Osteocyte (in vitro differentiated cells): ENCODE results near the gene INPP4B. TPM values are rescaled to one million over a fixed set of nuclear protein-coding genes. Genes with fewer than 3 reads are reported as not detected.

Experiments used
- DNase-seq: peaks from one replicate; pipeline ENCODE4 v3.0.0; 2021; ENCODE audit warnings: mixed read lengths; ENCODE audit not compliant: unreplicated experiment; ENCODE audit errors: extremely low spot score
- H3K27ac Mint-ChIP-seq: one replicate; pipeline ENCODE4 v1.8.0; 2021; ENCODE audit warnings: mild to moderate bottlenecking, mixed read lengths; ENCODE audit not compliant: unreplicated experiment
- H3K27me3 Mint-ChIP-seq: one replicate; pipeline ENCODE4 v1.8.0; 2021; ENCODE audit warnings: mixed read lengths; ENCODE audit not compliant: unreplicated experiment
- H3K36me3 Mint-ChIP-seq: one replicate; pipeline ENCODE4 v1.8.0; 2021; ENCODE audit warnings: mixed read lengths; ENCODE audit not compliant: unreplicated experiment
- H3K4me1 Mint-ChIP-seq: one replicate; pipeline ENCODE4 v1.8.0; 2021; ENCODE audit warnings: mixed read lengths; ENCODE audit not compliant: unreplicated experiment
- H3K4me3 Mint-ChIP-seq: one replicate; pipeline ENCODE4 v1.8.0; 2021; ENCODE audit warnings: mild to moderate bottlenecking, moderate library complexity, mixed read lengths; ENCODE audit not compliant: unreplicated experiment
- H3K9me3 Mint-ChIP-seq: one replicate; pipeline ENCODE4 v1.8.0; 2021; ENCODE audit warnings: mixed read lengths; ENCODE audit not compliant: unreplicated experiment
- CTCF ChIP-seq: fragments of 200-600 bp; sonication (generic); IDR thresholded peaks from 2 replicates; pipeline ENCODE4 v1.5.0; 2021; ENCODE audit warnings: antibody characterized with exemption, mild to moderate bottlenecking, moderate library complexity
- total RNA-seq: library from RNA; stranded (reverse); gene quantifications from 2 replicates; pipeline ENCODE4 v1.2.1, GENCODE V29; 2021

Gene INPP4B
- total RNA-seq, 1 donor from 2014 or later = 10.9 TPM

DNA sequence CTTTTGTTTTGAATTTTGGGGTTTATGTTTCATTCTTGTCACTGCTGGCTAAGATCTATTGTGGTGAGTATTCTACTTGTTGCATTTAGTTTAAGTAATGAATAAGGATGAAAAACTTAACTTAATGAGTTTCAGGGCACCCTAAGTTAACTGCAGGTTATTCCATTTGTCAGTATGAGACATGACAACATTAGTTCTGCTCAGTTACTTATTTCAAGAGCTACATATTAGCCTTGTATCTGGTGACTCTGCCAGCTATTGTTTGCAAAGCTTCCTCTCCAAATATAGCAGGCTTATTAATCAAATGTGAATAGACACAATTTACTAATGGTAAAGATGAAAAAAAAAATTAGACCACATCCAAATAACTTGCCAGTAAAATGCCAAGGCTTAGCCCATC, 642.6 kb downstream of the INPP4B start:
- Mint-ChIP-seq H3K36me3 (peaks cover 5% of the 10 kb centered on the region), H3K27me3 (no peaks in the 10 kb centered on the region), H3K4me3 (no peak overlapping the region), H3K27ac (no peak overlapping the region), H3K9me3 (no peaks in the 10 kb centered on the region), H3K4me1 (peaks cover 6% of the 10 kb centered on the region)
- TF ChIP-seq CTCF = no peak
- no peak for DNase-seq

GRCh38 chr4:142202404-142203332, 643.4 kb downstream of the INPP4B start:
- peaks cover 11% of the 10 kb centered on the region for H3K4me1 Mint-ChIP-seq
- TF ChIP-seq CTCF = no peak
- H3K9me3 Mint-ChIP-seq = no peaks in the 10 kb centered on the region
- no peak overlapping the region for H3K4me3 Mint-ChIP-seq
- H3K36me3 Mint-ChIP-seq = peaks cover 5% of the 10 kb centered on the region
- H3K27me3 Mint-ChIP-seq = no peaks in the 10 kb centered on the region
- no peak overlapping the region for H3K27ac Mint-ChIP-seq
- no peak for DNase-seq

DNA sequence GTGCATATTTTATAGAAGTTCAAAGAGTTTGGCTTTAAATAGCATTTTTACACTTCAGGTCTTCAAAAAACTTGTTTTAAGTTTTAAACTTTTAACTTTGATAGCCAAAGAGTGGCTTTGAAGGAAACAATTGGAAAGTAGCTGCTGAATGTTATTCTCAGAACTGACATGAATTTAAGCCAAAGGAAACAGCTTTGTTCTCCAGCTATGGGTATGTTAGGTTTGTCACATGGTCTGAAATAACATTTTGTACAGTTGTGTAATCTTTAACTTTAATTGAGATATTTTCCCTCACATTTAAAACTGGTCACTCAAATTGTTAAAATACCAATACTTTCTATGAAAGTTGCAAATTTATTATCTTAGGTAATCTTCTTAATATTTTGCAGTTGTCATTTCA, 645.1 kb downstream of the INPP4B start:
- no peak for DNase-seq
- no peak overlapping the region for H3K4me3 Mint-ChIP-seq
- TF ChIP-seq CTCF = no peak
- H3K27me3 Mint-ChIP-seq = no peaks in the 10 kb centered on the region
- H3K4me1 Mint-ChIP-seq = peaks cover 20% of the 10 kb centered on the region
- H3K36me3 Mint-ChIP-seq = peaks cover 5% of the 10 kb centered on the region
- no peaks in the 10 kb centered on the region for H3K9me3 Mint-ChIP-seq
- no peak overlapping the region for H3K27ac Mint-ChIP-seq

DNA sequence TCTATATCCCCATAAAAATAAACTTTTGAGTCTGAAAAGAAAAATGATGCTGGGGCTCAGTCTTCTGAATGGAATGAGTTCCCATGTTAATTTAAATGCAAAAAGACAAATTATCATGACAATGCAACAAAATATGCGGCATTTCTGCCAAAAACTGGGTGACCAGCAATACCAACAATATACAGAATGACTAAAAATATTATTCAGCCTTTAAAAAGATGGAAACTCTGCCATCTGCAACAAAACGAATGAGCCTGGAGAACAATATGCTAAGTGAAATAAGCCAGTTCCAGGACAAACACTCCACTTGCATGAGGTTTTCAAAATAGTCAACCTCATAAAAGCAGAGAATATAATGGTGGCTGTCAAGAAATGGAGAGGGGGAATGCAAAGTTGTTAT, 651.2 kb downstream of the INPP4B start:
- TF ChIP-seq CTCF = no peak
- peaks cover 34% of the 10 kb centered on the region for H3K4me1 Mint-ChIP-seq
- no peaks in the 10 kb centered on the region for H3K27me3 Mint-ChIP-seq
- no peak overlapping the region for H3K4me3 Mint-ChIP-seq
- H3K9me3 Mint-ChIP-seq = no peaks in the 10 kb centered on the region
- no peak overlapping the region for H3K27ac Mint-ChIP-seq
- H3K36me3 Mint-ChIP-seq = peaks cover 5% of the 10 kb centered on the region
- DNase-seq = no peak

DNA sequence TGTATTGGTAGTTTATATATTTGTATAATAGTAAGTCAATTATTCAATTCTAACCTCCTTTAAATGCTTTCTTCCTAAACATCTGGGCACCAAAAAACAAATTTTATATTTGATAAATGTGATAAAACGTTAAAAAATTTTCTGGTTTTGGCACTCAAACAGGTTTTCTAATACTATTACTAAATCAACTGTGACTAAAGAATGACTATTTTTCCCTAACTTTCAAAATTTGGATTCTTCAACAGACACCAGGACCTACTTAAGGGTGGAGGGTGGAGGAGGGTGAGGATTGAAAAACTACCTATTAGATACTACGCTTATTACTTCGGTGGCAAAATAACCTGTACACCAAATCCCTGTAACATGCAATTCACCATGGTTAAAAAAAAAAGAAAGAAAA, 654.2 kb downstream of the INPP4B start:
- no peaks in the 10 kb centered on the region for H3K9me3 Mint-ChIP-seq
- no peaks in the 10 kb centered on the region for H3K27me3 Mint-ChIP-seq
- H3K4me3 Mint-ChIP-seq = no peak overlapping the region
- H3K27ac Mint-ChIP-seq = no peak overlapping the region
- no peak for TF ChIP-seq CTCF
- no peak for DNase-seq
- H3K36me3 Mint-ChIP-seq = no peaks in the 10 kb centered on the region
- H3K4me1 Mint-ChIP-seq = peaks cover 22% of the 10 kb centered on the region
